NCI-H146 treated with DMSO at 0.1 percent for 48 hours (cell line): ENCODE measurements around the gene CASKIN2.
A peak's percentile ranks its signal among the peaks of the same experiment; 100 is the strongest.

Source experiments
- DNase-seq: peaks from one replicate; lab custom pipeline; 2025; ENCODE audit not compliant: unreplicated experiment; lab: John Stamatoyannopoulos, UW

CASKIN2 gene

GRCh38 chr17:75515496-75516254 lies at the start of gene CASKIN2:
CASKIN2 (minus strand) TSS chr17:75515537; CDS start chr17:75513804, 1,733 bp downstream.
- peak; percentile 79 for DNase-seq

- no peak for DNase-seq
These were observed 49.7 kb upstream of the CASKIN2 start for GRCh38 chr17:75565066-75565465.

- DNase-seq, result no peak
These were observed 48.9 kb upstream of the CASKIN2 start for GRCh38 chr17:75564195-75564594.

- no peak for DNase-seq
These were observed 47.9 kb upstream of the CASKIN2 start for GRCh38 chr17:75563063-75563758.

- DNase-seq, result no peak
These were observed 46.7 kb upstream of the CASKIN2 start for GRCh38 chr17:75561927-75562603.

- no peak for DNase-seq
These were observed 44.7 kb upstream of the CASKIN2 start for GRCh38 chr17:75559958-75560533.

- DNase-seq, result no peak
These were observed 43.6 kb upstream of the CASKIN2 start for GRCh38 chr17:75558666-75559530.

GRCh38 chr17:75557852-75558665 lies 42.7 kb upstream of the CASKIN2 start:
- DNase-seq, result no peak

GRCh38 chr17:75557075-75557851 lies 41.9 kb upstream of the CASKIN2 start:
- DNase-seq, result no peak

- DNase-seq, result no peak
These were observed 40.4 kb upstream of the CASKIN2 start for GRCh38 chr17:75555679-75556153.

- no peak for DNase-seq
These were observed 38.2 kb upstream of the CASKIN2 start for GRCh38 chr17:75553295-75554110.

GRCh38 chr17:75552425-75553294 lies 37.3 kb upstream of the CASKIN2 start:
- no peak for DNase-seq

- DNase-seq, result no peak
These were observed 35.9 kb upstream of the CASKIN2 start for GRCh38 chr17:75551266-75551665.

- DNase-seq, result peak; percentile 36
These were observed 34.8 kb upstream of the CASKIN2 start for GRCh38 chr17:75550139-75550465.

- DNase-seq, result peak; percentile 76
These were observed 34.2 kb upstream of the CASKIN2 start for GRCh38 chr17:75549246-75550138.

- DNase-seq, result no peak
These were observed 33.5 kb upstream of the CASKIN2 start for GRCh38 chr17:75548813-75549212.
